Measurements from ENCODE around the gene CD53.
A peak's percentile ranks its signal among the peaks of the same experiment; 100 is the strongest.

- TF ChIP-seq POLR2A (IDR thresholded peaks at IDR 0.05; ENCODE audit: low read depth, low read length) (peak; percentile 87; the same call in 1 of the 2 replicates), POLR2AphosphoS5 (IDR thresholded peaks at IDR 0.05; ENCODE audit: low read depth, low read length) (peak; percentile 83; the same call in 1 of the 2 replicates)
Observed at GRCh38 chr1:110872745-110873720, at the start of gene CD53.

All from GM12891 (cell line).